Stimulated activated CD8-positive, alpha-beta memory T cell treated with anti-CD3 and anti-CD28 coated beads, Interleukin-4, amount 100 ng/mL, for 48 hours (primary cell): ENCODE data around the gene DPEP2.
"Not testable (repeated sequence)": the region's sequence is repeated elsewhere in the genome, so short reads cannot be mapped to it uniquely, and the experiment has no call there.

Experiments used
- DNase-seq: peaks from one replicate; pipeline ENCODE4 v3.0.0-alpha.2; 2020

Gene DPEP2

GRCh38 chr16:68003031-68003430 is 3.7 kb upstream of the DPEP2 start:
- DNase-seq, result no peak

DNA sequence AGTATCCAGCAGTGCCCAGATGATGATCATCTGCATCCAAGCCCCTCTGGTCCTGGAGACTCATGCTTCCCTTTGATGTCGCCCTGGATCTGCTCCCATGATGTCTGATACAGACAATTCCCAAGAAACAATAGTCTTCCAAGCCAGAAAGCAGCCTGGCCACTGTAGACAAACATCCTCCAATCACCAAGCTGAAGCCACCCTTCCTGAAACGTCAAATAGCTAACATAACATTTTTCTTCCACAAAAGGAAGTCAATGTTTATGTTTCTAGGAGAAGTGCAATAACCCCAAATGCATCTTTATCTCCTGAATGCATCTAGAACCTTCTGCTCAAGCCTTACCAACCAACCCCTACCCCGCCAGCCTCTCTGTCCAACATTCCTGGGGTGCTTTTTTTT is 1.2 kb upstream of the DPEP2 start:
- DNase-seq, result no peak

GRCh38 chr16:67999985-68000384 is 701 bp upstream of the DPEP2 start:
- DNase-seq, result no peak

GRCh38 chr16:67998231-67998778 is 979 bp downstream of the DPEP2 start:
- not testable (repeated sequence) for DNase-seq

GRCh38 chr16:67996666-67997065 is 2.6 kb downstream of the DPEP2 start:
- no peak for DNase-seq

DNA sequence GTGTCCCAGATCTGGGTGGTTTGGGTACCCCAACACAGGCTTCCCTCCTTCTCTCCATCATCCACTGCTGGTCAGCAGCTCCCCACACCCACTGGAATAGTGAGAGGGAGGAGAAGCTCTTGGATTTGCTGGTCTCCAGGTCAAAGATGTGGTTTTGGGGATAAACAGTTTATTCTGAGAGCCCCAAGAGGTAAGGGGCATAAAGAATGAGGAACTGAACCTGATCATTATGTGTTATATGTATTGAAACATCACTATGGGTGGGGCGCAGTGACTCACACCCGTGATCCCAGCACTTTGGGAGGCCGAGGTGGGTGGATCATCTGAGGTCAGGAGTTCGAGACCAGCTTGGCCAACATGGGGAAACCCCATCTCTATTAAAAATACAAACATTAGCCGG is 3.9 kb downstream of the DPEP2 start:
- peak; percentile 66 for DNase-seq

DNA sequence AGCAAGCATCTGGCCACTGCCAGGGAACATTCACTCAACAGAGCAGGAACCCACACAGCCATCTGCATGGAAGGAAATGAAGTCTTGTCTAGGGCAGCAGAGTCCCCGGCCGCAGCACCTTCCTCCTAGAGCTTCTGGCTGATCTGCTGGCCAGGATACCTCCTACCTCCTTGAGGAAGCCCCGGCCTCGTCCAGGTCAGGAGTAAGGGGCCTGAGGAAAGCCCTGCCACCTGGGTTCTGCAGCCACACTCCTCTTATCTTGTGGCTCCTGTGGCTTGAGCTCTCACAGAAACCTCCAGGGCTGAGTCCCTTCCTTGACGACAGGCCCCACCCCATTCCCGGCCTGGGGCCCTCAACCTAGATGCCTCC is 5.3 kb downstream of the DPEP2 start:
- peak; percentile 45 for DNase-seq

GRCh38 chr16:67993207-67994039 is 5.9 kb downstream of the DPEP2 start:
- DNase-seq, result peak; percentile 91

GRCh38 chr16:67992661-67993206 is 6.5 kb downstream of the DPEP2 start:
- DNase-seq, result no peak

GRCh38 chr16:67990018-67990386 is 9.3 kb downstream of the DPEP2 start:
- no peak for DNase-seq

DNA sequence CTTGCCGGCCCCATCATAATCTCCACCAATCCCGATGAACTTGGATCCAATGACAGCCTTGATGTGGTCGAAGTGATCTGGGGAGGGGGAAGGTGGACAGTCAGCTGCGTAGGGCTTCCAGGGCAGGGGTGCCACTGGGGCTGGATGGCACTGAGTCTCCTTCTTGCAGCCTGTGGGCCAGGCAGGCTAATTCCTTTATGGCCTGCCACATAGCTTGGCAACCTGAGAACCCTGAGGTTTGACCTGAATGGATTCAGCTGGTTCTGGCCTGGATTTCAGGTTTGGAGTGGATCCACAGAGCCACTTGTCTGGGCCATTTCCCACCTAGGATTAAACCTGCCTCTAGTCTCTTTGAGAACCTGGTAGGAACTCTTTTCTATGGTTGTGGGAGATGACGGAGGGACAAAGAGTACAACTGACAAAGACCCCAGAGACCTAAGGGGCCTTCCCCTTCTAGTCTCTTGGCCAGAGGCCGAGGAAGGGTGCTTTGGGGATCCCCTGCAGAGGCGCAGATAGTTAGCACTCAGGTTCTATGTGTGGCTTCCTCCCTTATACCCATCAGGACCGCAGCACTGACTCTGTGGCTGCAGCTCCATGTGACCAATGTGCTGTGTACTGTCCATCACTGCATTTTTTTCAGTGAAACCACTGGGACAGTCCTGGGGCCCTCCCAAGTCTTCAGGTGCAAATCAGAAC is 9.8 kb downstream of the DPEP2 start:
- DNase-seq, result no peak

DNA sequence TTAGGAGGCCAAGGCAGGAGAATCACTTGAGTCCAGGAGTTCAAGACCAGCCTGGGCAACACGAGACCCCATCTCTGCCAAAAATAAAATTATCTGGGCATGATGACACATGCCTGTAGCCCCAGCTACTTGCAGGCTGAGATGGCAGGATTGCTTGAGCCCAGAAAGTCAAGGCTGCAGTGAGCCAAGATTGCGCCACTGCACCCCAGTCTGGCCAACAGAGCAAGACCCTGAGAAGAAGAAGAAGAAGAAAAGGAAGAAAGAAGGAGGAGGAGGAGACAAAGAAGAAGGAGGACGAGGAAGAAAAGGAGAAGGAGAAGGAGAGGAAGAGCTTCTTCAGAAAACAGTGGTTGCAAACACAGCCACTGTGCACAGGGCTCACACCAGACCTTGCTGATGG is 10.6 kb downstream of the DPEP2 start:
- DNase-seq, result no peak

DNA sequence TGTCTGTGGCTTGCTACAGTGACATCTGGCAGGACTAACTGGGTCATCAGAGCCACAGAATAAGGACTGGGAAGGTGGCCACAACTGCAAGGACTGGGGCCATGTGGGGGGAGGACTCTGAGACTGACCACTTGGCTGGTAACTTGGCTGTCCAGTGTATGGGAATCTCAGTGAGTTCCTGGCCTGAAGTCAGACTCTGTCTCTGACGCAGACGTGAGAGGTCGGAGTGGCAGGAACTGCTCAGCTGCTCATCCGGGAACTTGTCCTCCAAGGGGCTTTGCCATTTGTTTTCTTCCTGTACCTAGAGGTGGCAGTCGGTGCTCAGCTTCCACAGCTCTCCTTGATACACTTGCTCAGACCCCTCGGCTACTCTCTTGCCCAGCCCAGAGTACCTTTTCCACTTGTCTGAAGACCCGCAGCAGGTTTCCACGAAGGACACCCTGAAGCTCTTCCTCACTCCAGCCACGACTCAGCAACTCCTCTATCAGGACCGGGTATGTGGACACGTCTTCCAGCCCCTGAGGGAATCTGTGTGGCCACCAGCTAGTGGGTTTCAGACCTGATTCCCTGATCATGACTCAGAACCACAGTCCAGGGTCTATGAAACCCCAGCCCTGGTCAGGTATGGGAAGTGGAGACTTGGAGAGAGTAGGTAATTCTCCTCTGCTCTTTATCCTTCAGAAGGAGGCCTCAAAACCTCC is 11.7 kb downstream of the DPEP2 start:
- DNase-seq, result no peak

GRCh38 chr16:67986949-67987348 is 12.3 kb downstream of the DPEP2 start:
- no peak for DNase-seq

- no peak for DNase-seq
Measured at GRCh38 chr16:67982011-67982696, 17.1 kb downstream of the DPEP2 start.

GRCh38 chr16:67979955-67980678 is 19.2 kb downstream of the DPEP2 start, which contains the start of gene DPEP3:
Gene DPEP3, minus strand, starts transcription at chr16:67980499. Its CDS starts 119 bp downstream, at chr16:67980380.
- DNase-seq, result no peak

DNA sequence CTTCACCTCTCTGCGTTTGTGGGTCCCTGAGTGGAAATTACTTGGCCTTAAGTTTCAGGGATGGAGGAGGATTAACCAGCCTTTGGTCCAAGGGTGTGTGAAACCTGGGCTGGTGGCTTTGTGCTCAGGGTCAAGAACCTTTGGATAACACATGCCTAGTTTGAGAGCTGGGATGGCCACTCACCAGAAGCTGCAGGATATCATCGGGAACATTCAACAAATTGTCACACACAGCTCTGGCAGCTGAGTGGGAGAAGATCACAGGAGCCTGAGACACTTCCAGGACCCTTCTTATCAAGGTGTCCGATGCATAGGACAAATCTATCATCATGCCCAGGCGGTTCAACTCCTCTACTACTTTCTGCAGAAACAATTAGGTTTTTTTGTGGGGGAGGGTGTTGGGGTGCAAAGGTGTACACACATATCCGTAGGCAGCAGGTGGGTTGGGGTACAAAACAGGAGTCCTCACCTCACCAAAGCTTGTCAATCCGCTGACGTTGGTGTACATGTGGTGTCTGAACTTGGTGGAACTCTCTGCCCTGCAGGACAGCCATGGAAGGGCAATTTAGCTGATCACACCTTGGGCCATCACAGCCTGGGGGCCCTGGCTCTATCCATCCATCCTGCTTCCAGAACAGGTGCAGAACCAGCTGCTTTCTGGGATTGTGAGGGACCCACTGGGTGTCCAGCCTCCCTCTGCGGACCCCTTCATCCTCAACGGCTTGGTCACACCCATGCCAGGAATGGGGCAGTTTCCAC is 21.6 kb downstream of the DPEP2 start:
- no peak for DNase-seq

GRCh38 chr16:67977005-67977404 is 22.3 kb downstream of the DPEP2 start:
- no peak for DNase-seq

GRCh38 chr16:67976205-67976604 is 23.1 kb downstream of the DPEP2 start:
- no peak for DNase-seq

DNA sequence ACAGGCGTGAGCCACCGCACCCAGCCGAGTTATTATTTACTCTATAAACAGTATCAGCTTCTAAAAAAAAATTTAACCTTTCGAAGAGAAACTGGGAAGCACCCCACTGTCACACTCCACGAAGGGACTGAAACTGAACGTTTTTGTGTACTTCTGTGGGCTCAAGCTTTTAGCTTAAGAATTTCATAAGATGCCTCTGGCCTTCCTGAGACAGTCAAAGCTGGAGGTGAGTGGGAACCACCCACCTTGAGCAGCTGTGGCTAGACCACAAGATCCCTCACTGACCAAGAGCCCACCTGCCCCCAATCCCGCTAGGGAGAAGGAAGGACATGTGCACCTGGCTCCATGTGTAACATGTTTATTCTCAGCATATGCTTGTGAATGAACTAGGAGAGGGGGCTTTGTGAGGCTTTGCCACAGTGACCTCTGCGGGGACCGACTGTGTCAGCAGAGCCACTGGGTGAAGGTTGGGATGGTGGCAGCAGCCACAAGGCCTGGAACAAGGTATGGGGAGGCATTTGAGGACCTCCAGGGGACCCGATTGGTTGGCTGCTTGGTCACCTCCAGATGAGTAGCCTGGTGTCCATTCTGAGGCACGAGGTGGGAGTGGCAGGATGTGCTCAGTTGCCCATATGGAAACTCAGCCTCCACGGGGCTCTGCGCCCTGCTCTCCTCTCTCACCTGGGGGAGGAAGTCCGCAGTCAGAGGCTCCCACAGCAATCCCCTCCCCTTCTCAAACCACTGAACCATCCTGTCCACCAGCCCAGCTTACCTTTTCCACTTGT is 23.8 kb downstream of the DPEP2 start:
- DNase-seq, result no peak
